Thyroid gland (tissue), 4 donors: ENCODE results near the gene INPP1.

Experiments
- POLR2A ChIP-seq, 2 donors: fragments of 450-650 bp; IDR thresholded peaks; one replicate each; pipeline ENCODE4 v1.6.1; 2017; ENCODE audit warnings: antibody characterized with exemption in 2 of 2, mild to moderate bottlenecking in 2 of 2, moderate library complexity in 1 of 2
- TF ChIP-seq, protein P1 (sequence below), 6 experiments: fragments of 200-600 bp in 3 of 6; fragments of 450-650 bp in 3 of 6; sonication (generic) in 3 of 6; IDR thresholded peaks; one replicate each; pipeline ENCODE4 v1.5.1; 2016 to 2019; ENCODE audit warnings: antibody characterized with exemption in 6 of 6, mild to moderate bottlenecking in 2 of 6, inconsistent platforms in 1 of 6, moderate library complexity in 1 of 6

DNA sequence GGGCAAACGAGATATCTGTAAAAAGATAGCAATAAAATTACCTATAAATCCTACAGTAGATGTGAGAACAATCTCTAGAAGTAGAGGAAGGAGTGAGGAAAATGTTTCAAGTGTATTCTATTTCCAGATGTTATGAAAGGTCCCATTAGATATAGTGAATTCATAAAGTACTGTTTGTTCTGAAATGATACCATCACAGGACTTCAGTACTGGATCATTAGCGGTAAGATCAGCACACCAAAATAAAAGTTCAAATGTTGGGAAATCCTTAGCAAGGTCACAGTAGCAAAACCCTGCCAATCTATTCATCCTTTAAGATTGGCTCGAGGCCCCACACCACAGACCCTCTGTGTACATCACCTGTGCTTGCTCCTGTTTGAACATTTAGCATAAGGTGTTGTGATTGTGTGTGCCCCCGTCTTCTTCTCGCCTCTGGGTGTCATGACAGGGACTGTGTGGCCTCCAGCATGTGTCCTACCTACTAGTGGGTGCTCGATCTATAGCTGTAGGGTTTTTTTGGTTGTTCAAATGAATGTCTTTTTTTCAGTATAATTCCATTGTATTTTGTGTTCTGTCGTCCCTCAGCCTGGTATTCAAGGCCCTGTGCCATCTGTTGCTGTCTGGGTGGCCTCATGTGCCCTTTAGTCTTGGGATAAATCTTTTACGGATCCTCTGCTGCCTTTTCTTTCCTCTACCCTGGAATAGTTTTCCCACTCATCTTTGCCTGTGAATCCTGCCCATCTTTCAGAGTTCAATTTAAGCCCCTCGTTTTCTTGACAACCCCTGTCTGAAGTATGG is 73.9 kb downstream of the INPP1 start:
- TF ChIP-seq POLR2A (IDR thresholded peaks at IDR 0.05), result no peak
- TF ChIP-seq, protein P1, sequence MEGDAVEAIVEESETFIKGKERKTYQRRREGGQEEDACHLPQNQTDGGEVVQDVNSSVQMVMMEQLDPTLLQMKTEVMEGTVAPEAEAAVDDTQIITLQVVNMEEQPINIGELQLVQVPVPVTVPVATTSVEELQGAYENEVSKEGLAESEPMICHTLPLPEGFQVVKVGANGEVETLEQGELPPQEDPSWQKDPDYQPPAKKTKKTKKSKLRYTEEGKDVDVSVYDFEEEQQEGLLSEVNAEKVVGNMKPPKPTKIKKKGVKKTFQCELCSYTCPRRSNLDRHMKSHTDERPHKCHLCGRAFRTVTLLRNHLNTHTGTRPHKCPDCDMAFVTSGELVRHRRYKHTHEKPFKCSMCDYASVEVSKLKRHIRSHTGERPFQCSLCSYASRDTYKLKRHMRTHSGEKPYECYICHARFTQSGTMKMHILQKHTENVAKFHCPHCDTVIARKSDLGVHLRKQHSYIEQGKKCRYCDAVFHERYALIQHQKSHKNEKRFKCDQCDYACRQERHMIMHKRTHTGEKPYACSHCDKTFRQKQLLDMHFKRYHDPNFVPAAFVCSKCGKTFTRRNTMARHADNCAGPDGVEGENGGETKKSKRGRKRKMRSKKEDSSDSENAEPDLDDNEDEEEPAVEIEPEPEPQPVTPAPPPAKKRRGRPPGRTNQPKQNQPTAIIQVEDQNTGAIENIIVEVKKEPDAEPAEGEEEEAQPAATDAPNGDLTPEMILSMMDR (IDR thresholded peaks at IDR 0.05), result no peak
